Endothelial cell (in vitro differentiated cells): Measurements from ENCODE around the gene KLC1. TPM values are rescaled to one million over a fixed set of nuclear protein-coding genes. Genes with fewer than 3 reads are reported as not detected.
"Not testable (repeated sequence)": the region's sequence is repeated elsewhere in the genome, so short reads cannot be mapped to it uniquely, and the experiment has no call there.

Experiments used
- DNase-seq: peaks from one replicate; pipeline ENCODE4 v3.0.0; 2021; ENCODE audit warnings: low spot score
- H3K27ac Mint-ChIP-seq: one replicate; pipeline ENCODE4 v1.8.0; 2021; ENCODE audit warnings: mixed read lengths, inconsistent platforms; ENCODE audit not compliant: unreplicated experiment
- H3K27me3 Mint-ChIP-seq: one replicate; pipeline ENCODE4 v1.8.0; 2021; ENCODE audit warnings: mild to moderate bottlenecking, moderate library complexity, mixed read lengths, inconsistent platforms; ENCODE audit not compliant: unreplicated experiment
- H3K36me3 Mint-ChIP-seq: one replicate; pipeline ENCODE4 v1.8.0; 2021; ENCODE audit warnings: mild to moderate bottlenecking, low read depth, mixed read lengths, inconsistent platforms; ENCODE audit not compliant: unreplicated experiment
- H3K4me1 Mint-ChIP-seq: one replicate; pipeline ENCODE4 v1.8.0; 2021; ENCODE audit warnings: mild to moderate bottlenecking, mixed read lengths, inconsistent platforms; ENCODE audit not compliant: unreplicated experiment
- H3K4me3 Mint-ChIP-seq: one replicate; pipeline ENCODE4 v1.8.0; 2021; ENCODE audit warnings: mild to moderate bottlenecking, mixed read lengths, inconsistent platforms; ENCODE audit not compliant: unreplicated experiment
- H3K9me3 Mint-ChIP-seq: one replicate; pipeline ENCODE4 v1.8.0; 2021; ENCODE audit warnings: mixed read lengths, inconsistent platforms; ENCODE audit not compliant: unreplicated experiment
- total RNA-seq: library from RNA; stranded (reverse); fragmentation: NEBNext Ultra II Directional; extraction: Animal tissue kit (Norgen Biotek cat#: 25700); gene quantifications from one replicate; pipeline ENCODE4 v1.2.1, GENCODE V29; 2021; ENCODE audit not compliant: unreplicated experiment
- TF ChIP-seq, protein P1 (sequence below): fragments of 200-600 bp; sonication (generic); IDR thresholded peaks from one replicate; pipeline ENCODE4 v1.5.0; 2021; ENCODE audit warnings: antibody characterized with exemption; ENCODE audit not compliant: unreplicated experiment

Gene KLC1
- total RNA-seq, 1 donor from 2014 or later, result 220 TPM

DNA sequence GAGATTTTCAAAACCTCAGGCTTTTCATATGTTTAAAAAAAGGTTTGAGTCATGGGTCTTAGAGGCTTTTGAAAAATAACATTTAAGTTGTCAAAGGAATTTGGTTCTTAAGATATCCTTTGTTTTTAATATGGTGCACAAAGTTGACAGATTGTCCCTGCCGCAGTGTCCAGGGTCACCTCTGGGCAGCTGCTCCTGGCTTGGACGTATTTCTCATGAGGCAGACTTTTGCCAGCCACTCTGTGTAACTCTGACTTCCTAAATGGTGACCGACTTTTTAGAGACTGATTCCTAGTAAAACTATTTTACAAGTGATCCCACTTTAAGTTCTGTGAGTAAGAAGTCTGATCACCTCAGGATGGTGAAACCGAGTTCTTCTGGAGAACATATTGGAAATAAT lies 58.7 kb downstream of the KLC1 start:
- DNase-seq, result no peak
- H3K9me3 Mint-ChIP-seq, result no peaks in the 10 kb centered on the region
- H3K36me3 Mint-ChIP-seq, result peaks cover 31% of the 10 kb centered on the region
- no peak overlapping the region for H3K27ac Mint-ChIP-seq
- no peaks in the 10 kb centered on the region for H3K4me1 Mint-ChIP-seq
- H3K27me3 Mint-ChIP-seq, result peaks cover 3% of the 10 kb centered on the region
- no peak overlapping the region for H3K4me3 Mint-ChIP-seq
- TF ChIP-seq, protein P1, sequence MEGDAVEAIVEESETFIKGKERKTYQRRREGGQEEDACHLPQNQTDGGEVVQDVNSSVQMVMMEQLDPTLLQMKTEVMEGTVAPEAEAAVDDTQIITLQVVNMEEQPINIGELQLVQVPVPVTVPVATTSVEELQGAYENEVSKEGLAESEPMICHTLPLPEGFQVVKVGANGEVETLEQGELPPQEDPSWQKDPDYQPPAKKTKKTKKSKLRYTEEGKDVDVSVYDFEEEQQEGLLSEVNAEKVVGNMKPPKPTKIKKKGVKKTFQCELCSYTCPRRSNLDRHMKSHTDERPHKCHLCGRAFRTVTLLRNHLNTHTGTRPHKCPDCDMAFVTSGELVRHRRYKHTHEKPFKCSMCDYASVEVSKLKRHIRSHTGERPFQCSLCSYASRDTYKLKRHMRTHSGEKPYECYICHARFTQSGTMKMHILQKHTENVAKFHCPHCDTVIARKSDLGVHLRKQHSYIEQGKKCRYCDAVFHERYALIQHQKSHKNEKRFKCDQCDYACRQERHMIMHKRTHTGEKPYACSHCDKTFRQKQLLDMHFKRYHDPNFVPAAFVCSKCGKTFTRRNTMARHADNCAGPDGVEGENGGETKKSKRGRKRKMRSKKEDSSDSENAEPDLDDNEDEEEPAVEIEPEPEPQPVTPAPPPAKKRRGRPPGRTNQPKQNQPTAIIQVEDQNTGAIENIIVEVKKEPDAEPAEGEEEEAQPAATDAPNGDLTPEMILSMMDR, result no peak

DNA sequence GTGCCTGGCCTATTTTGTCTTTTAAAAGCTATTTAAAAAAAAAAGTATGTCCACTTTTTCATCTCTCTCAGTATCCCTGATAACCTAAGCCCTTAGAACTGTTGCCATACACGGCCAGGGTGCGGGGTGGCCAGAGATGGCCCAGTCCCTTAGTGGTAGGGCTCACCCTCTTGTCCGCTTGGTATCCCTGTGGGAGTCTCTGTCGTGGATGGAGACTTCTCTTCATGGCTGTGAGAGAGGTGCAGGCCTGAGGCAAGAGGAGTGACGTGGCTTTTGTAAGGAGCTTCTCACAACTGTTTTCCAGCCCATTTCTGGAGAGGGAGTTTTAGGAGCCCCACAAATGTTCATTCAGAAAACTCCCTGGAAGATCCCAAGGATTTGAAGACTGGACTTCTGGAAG lies 59.4 kb downstream of the KLC1 start:
- H3K36me3 Mint-ChIP-seq, result peaks cover 24% of the 10 kb centered on the region

DNA sequence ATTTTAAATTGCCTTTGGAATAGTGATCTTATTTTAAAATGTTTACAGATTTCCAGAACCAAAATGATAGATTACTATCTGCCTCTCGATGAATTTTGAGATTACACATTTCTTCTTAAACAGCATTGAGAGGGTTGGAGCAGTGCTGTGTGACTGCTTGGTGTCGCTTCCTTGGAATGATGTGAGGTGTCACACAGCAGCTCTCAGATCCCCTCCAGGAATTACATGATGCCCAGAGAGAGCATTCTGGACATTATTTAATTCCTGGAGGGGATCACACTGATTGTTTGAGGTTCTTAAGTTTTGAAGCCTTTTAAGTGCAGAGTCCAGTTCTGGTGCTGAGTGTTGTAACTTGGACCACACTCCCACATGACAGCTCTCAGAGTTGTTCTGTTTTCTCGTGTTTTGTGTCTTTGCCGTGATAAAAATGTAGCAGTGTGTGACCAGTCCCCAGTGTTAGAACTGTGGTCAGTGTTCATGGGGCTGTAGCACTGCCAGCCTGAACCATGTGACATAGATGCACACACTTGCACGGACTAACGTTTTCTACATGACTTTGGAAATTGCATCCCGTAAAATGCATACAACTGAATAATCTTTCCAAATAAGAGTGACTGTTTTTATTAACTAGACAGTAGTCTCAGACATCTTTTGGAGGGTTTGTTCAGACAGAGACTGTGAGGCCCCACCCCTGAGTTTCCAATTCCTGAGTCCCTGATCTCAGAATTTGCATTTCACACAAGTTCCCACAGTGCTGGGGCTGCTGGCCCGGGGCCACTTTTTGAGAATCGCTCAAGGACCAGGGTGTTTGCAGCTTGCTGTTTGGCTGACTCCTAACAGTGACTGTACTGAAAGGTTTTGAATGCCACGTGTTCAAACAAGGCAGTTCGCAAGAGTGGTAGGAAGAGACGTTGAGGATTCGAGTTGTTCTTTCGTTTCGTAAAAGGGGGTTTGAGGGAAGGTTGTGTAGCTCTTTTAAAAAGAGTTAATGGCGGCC lies 60.2 kb downstream of the KLC1 start:
- no peaks in the 10 kb centered on the region for H3K9me3 Mint-ChIP-seq
- peaks cover 3% of the 10 kb centered on the region for H3K27me3 Mint-ChIP-seq
- no peak for DNase-seq
- H3K27ac Mint-ChIP-seq, result peak overlapping the region; percentile 4
- no peaks in the 10 kb centered on the region for H3K4me1 Mint-ChIP-seq
- H3K36me3 Mint-ChIP-seq, result peaks cover 25% of the 10 kb centered on the region
- no peak overlapping the region for H3K4me3 Mint-ChIP-seq
- TF ChIP-seq, protein P1, result no peak

More for the DNA sequence above, 59.4 kb downstream of the KLC1 start:
- Mint-ChIP-seq H3K4me3 (no peak overlapping the region), H3K27me3 (peaks cover 3% of the 10 kb centered on the region), H3K9me3 (no peaks in the 10 kb centered on the region), H3K27ac (no peak overlapping the region), H3K4me1 (no peaks in the 10 kb centered on the region)
- DNase-seq, result no peak
- TF ChIP-seq, protein P1, result no peak

DNA sequence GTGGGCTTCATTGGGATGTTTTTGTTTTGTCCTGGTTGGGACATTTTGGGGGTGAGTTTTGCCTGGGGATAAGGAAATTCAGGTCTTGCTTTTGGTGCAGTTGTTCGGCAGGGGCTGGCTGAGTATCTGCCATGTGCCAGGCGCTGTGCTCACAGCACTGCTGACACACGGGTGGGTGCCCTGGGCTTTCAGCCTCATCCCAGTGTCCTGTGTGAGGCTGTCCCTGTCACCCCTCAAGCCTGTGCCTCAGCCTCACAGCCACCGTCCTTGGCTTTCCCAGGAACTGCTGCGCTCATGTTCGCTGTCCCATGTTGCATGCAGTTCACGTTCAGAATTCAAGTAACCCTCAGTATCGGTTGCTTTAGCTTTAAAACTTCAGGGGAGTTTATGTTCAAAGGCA lies 61.3 kb downstream of the KLC1 start:
- TF ChIP-seq, protein P1, result no peak
- no peak overlapping the region for H3K4me3 Mint-ChIP-seq
- DNase-seq, result no peak
- no peaks in the 10 kb centered on the region for H3K9me3 Mint-ChIP-seq
- peaks cover 26% of the 10 kb centered on the region for H3K36me3 Mint-ChIP-seq
- H3K27ac Mint-ChIP-seq, result peak overlapping the region; percentile 4
- peaks cover 3% of the 10 kb centered on the region for H3K27me3 Mint-ChIP-seq
- peaks cover under 1% of the 10 kb centered on the region for H3K4me1 Mint-ChIP-seq

DNA sequence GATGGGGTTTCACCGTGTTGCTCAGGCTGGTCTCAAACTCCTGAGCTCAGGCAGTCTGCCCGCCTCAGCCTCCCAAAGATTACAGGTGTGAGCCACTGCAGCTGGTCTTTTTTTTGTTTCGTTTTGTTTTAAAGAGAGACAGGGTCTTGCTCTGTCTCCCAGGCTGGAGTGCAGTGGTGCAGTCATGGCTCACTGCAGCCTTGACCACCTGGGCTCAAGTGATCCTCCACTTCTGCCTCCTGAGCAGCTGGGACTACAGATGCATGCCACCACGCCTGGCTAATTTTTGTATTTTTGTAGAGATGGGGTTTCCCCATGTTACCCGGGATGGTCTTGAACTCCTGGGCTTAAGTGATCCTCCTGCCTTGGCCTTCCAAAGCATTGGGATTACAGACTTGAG lies 62.6 kb downstream of the KLC1 start:
- DNase-seq, H3K27me3 Mint-ChIP-seq, H3K27ac Mint-ChIP-seq, H3K9me3 Mint-ChIP-seq, H3K4me3 Mint-ChIP-seq: not testable (repeated sequence)
- peaks cover 14% of the 10 kb centered on the region for H3K4me1 Mint-ChIP-seq
- peaks cover 22% of the 10 kb centered on the region for H3K36me3 Mint-ChIP-seq
